Erythroblast (primary cell): Measurements from ENCODE around the gene VAC14.

Source experiments
- GATA1 ChIP-seq: IDR thresholded peaks from 2 replicates; pipeline ENCODE4 v1.6.1; 2011; ENCODE audit warnings: low read depth, mild to moderate bottlenecking, control low read depth, low read length, moderate library complexity
- POLR2A ChIP-seq: IDR thresholded peaks from 2 replicates; pipeline ENCODE4 v1.6.1; 2011; ENCODE audit warnings: mild to moderate bottlenecking, low read length

DNA sequence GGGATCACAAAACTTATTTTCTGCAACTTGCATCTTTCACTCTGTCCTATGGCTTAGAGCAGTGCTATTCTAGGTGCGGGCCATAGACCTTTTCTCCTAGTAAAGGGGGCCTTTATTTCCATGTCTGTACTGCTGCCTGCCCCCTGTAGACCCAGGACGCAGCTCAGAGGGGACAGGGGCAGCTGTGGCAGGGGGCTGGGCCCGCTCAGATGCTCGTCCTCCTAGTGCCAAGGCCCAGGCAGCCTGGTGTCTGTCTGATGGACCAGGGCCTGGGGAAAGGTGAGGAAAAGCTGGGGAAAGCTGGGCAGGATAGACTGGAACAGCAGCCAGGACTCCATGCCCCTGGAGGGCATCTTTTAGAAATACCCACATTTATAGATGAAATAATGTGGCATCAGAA is 25.6 kb downstream of the VAC14 start:
- TF ChIP-seq POLR2A (no peak), GATA1 (no peak)
